ENCODE data around the gene IQSEC2. TPM values are rescaled to one million over a fixed set of nuclear protein-coding genes. Genes with fewer than 3 reads are reported as not detected.

Gene IQSEC2
- total RNA-seq, 2 donors from 2014 or later = 0.58 TPM; not detected in 1

DNA sequence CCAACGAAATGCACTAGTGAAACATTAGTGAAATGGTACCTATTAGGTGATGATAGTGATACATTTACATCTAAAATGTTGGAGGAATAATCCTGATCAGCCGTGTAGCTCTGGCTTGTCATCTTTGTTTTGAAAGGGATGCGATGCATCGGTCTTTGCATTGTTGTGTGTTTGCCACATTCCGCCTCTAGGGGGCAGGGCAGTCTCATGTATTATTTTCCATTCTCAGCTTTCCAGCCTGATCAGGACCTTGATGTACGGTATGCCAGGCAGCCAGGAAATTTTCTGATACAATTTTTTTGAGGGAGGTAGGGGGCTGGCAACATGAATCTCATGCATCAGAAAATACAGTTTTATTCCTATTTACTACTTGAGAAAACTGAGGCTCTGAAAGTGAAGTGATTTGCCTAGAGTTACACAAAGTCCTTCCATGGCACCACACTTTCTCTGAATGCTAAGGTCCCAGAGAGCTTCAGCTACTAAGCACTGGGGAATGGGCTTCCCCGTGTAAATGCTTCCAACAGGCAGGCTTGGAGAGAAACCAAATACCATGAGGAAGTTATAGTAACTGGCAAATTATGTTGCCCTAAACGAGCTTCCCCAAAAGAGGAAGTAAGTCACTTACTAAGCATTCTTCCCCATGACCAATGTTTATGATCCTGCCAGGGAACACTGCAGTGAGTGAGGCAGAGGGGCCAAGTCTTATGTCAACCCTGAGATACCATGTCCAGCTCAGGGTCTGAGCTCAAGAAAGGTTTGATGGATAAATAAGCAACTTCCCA, 31.8 kb upstream of the IQSEC2 start:
- ATAC-seq (peak; percentile 51 to 55), DNase-seq (ENCODE audit: low spot score in 2 of 2) (peak in 1 of 2 donors; percentile 57)
- Mint-ChIP-seq H3K36me3 (no peaks in the 10 kb centered on the region), H3K27ac (no peak overlapping the region), H3K9me3 (no peaks in the 10 kb centered on the region)

DNA sequence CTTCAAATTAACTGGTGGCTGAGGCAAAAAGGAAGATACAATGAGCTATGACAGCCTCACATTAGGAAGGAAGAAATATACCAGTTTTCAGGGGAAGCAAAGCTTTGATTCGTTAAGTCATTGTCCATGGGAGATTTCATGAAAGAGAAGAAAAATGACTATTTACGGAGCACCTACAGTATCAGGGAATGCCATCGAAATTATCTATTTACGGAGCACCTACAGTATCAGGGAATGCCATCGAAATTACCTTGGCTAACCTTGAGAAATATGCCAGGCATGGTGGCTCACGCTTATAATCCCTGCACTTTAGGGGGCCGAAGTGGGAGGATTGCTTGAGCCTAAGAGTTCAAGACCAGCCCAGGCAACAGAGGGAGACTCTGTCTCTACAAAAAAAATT, 28.5 kb upstream of the IQSEC2 start:
- Mint-ChIP-seq H3K9me3 (no peaks in the 10 kb centered on the region), H3K36me3 (no peaks in the 10 kb centered on the region), H3K27ac (no peak overlapping the region)
- no peak for DNase-seq (ENCODE audit: low spot score in 2 of 2)
- ATAC-seq = no peak

DNA sequence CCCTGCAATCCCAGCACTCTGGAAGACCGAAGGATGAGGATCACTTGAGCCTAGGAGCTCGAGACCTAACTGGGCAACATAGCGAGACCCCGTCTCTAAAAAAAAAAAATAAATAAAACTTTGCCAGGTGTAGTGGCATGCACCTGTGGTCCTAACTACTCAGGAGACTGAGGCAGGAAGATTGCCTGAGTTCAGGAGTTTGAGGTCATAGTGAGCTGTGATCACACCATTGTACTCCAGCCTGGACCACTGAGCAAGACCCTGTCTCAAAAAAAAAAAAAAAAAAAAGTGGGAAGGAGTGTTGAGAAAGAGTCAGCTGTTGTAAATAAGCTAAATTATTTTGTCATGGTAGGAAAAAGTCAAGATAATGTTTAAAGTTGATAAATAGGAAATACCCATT, 27.5 kb upstream of the IQSEC2 start:
- no peak for DNase-seq (ENCODE audit: low spot score in 2 of 2)
- no peaks in the 10 kb centered on the region for H3K36me3 Mint-ChIP-seq
- ATAC-seq = no peak
- H3K27ac Mint-ChIP-seq = no peak overlapping the region
- no peaks in the 10 kb centered on the region for H3K9me3 Mint-ChIP-seq

DNA sequence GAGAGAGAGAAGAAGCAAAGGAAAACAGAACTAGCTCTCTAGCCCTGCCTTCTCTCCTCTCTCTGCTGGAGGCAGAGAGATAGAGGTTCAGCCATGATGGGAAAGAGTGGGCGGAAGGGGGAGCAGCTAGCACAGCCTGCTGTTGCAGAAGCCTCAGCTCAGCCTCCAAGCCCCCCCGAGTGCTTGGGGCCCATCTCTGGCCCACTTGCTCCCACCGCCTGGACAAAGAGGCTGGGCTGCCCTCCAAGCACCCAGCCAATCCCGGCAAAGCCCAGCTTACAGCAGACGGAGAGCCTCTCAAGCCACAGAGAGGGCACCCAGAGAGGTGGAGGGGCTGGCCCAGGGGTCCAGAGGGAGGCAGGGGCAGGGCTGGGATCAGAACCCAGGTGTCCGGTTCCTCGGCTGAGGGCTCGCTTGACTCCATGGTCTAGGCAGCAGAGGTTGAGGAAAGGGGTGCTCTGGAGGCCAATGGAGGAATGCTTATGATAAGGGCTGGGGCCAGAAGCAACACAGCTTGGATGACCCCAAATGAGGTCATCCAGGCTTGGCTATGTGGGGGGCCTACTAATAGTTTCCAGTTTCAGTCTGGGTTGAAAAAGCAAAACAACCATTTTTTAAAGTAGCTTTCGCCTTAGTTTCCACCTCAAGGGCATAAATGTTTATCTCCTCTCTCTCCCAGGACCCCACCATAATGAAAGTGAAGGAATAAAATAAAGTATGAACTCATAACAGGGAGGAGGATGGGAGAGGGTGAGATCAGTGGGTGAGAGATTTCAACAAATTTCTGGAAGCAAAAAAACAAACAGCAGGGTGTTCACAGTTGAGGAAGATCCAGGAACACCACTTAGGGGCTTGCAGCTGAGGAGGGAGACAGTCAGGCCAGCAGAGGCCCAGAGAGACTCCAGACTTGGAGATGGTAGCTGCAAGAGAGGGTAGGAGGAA, 24.9 kb upstream of the IQSEC2 start:
- Mint-ChIP-seq H3K9me3 (no peaks in the 10 kb centered on the region), H3K36me3 (no peaks in the 10 kb centered on the region), H3K27ac (peak overlapping the region in 1 of 2 donors; percentile 41)
- DNase-seq (ENCODE audit: low spot score in 2 of 2) = no peak
- no peak for ATAC-seq

DNA sequence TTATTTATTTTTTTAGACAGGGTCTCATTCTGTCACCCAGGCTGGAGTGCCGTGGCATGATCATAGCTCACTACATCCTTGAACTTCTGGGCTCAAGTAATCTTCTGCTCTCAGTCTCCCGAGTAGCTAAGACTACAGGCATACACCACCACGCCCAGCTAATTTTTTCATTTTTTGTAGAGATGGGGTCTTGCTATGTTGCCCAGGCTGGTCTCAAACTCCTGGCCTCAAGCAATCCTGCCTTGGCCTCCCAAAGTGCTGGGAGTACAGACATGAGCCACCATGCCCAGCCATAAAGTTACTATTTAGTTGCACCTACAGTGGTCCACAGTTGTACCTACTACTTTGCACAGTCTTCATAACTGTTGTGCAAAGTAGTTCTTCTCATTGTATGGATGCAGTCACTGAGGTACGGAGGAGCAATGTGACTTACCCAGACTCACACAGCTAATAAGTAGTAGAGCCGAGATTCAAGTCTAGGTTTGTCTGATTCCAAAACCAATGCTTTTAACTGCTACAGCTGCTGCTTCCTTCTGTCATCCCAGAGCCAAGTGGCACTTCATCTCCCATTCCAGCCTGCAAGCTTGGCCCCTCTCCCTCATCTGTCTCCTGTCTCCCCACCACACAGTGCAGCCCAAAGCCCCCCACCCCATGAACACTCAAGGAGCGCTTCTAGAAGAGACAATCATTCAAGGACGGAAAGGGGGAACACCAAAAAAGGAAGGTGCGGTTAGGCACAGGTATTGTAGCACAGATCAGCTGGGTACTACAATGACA, 24.0 kb upstream of the IQSEC2 start:
- DNase-seq (ENCODE audit: low spot score in 2 of 2) = no peak
- no peaks in the 10 kb centered on the region for H3K9me3 Mint-ChIP-seq
- peak overlapping the region in 1 of 2 donors; percentile 41 for H3K27ac Mint-ChIP-seq

DNA sequence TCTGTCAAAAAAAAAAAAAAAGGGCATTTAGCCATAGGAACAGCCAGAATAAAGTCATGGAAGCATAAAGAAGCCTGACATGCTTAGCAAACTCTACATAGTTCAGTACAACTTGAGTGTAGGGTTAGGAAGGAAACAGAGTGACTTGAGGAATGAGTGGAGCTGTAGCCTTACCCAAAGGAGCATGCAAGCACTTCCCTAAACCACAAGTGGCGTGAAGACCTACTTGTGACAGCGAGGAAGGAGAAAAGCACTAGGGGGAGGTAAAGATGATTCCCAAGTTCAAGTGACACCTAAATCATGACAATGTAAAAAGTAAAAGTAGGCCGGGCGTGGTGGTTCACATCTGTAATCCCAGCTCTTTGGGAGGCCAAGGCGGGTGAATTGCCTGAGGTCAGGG, 21.8 kb upstream of the IQSEC2 start:
- H3K27ac Mint-ChIP-seq = no peak overlapping the region
- no peaks in the 10 kb centered on the region for H3K36me3 Mint-ChIP-seq

More for the DNA sequence above, 24.0 kb upstream of the IQSEC2 start:
- H3K36me3 Mint-ChIP-seq = no peaks in the 10 kb centered on the region
- no peak for ATAC-seq

DNA sequence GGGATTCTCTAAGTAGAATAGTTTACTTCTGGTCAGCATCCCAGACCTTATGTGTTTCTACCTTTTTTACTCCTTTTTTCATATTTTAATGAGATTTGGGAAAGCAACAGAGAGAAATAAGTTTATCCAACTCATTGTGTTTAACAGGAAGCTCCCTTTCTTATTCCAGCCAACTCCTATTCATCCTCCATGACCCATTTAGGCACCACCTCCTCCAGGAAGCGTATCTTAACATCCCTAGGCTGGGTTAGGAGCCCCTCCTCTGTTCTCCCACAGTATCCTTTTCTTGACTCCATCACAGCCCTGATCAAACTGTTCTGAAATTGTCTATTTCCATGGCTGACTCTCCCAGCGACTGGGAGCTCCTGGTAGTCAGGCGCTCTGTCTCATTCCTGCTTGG, 18.8 kb upstream of the IQSEC2 start:
- ATAC-seq (no peak), DNase-seq (ENCODE audit: low spot score in 2 of 2) (no peak)
- H3K27ac Mint-ChIP-seq = no peak overlapping the region
- H3K9me3 Mint-ChIP-seq = no peaks in the 10 kb centered on the region
- no peaks in the 10 kb centered on the region for H3K36me3 Mint-ChIP-seq

More for the DNA sequence above, 21.8 kb upstream of the IQSEC2 start:
- DNase-seq (ENCODE audit: low spot score in 2 of 2) (no peak), ATAC-seq (no peak)
- no peaks in the 10 kb centered on the region for H3K9me3 Mint-ChIP-seq

DNA sequence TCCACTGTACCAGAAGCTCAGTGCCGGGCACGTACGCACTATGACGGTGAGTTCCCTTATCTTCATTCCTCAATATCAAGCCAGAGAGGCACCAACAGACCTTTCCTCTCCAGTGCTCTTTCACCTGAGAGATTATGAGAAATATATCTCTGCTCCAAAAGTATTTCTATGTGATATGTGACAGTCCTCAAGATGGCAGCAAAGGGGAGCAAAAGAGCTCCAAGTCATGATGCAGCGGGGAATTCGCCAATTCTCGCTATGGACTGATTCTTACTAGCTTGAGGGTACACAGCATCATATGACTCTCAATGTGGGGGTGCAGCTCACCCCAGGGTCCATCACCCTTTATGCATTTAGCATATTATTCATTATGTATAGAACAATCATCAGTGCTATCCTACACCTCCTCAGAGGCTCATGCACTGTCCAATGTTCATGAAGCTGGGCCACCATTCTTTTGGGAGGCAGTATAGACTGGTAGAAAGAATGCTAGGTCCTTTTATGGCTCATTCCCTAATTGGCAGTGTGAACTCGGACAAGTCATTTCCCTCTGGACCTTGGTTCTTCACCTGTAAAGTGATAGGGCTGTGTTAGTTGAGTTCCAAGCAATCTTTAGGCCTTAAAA, 12.8 kb upstream of the IQSEC2 start:
- ATAC-seq (no peak), DNase-seq (ENCODE audit: low spot score in 2 of 2) (no peak)
- H3K36me3 Mint-ChIP-seq = no peaks in the 10 kb centered on the region
- no peak overlapping the region for H3K27ac Mint-ChIP-seq
- H3K9me3 Mint-ChIP-seq = no peaks in the 10 kb centered on the region

DNA sequence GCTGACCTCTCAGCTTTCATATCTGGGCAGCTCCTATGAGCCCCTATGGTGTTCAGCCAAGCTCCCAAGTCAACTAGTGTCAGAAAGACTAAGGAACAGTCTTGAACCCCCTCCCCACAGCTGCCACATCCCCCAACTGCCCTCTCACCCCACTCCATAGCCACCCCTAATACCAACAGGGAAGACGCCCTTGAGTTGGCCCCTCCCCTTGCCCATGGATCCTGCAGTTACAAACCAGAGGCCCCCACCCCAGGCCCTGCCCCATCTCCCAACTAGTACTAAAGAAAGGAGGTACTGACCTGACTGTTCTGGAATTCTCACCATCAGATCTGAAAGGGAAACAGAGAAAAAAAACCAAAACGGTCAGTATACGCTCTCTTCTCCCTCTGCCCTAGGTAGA, 10.2 kb upstream of the IQSEC2 start:
- no peak overlapping the region for H3K27ac Mint-ChIP-seq
- DNase-seq (ENCODE audit: low spot score in 2 of 2) (no peak), ATAC-seq (no peak)
- H3K9me3 Mint-ChIP-seq = no peaks in the 10 kb centered on the region
- no peaks in the 10 kb centered on the region for H3K36me3 Mint-ChIP-seq

DNA sequence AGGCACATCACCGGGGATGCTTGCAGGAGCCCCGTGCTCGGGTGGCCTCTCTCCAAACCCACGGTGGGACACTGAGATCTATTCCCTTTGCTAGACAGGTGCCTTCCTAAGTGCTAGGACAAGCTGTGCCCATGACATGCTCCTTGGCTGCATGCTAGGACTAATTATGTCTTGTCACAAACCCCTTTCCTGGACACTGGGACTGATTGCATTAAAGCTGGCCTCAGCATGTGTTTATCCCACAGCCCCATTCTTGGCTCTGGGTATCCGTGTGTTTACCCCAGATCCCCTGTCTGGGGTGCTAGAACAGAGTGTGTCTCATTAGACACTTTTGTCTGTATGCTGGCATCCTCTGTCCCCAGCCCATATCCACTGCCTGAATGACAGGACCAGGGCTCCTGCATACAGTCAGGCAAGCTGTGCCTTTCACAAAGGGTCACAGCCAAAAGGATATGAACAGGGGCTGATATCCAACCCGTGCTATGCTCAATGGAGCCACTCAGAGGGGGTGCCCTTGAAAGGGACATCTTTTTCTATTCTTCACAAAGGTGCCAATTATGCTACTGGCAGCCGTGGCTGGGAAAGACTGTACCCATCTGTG, 9.2 kb upstream of the IQSEC2 start:
- Mint-ChIP-seq H3K9me3 (no peaks in the 10 kb centered on the region), H3K27ac (no peak overlapping the region), H3K36me3 (no peaks in the 10 kb centered on the region)
- no peak for ATAC-seq
- no peak for DNase-seq (ENCODE audit: low spot score in 2 of 2)

DNA sequence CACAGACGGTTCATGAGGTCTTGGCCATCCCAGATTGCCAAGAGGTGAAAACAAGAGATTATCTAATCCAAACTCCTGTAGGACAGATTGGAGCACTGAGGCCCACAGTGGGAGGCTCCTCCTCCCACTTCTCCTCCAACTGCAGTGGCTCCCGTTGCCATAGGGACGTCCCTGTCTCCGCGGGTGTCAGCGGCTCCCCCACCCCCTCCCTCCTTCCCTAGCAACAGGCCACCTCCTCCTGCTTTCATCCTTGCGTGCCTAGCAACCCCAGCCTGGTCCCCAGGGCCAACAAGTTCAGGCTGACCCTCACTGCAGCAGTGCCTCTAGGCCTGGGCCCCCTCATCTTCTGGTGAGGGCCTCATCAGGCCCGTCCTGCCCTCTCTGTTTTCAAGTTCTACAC, 6.8 kb upstream of the IQSEC2 start:
- ATAC-seq (peak; percentile 5 to 45), DNase-seq (ENCODE audit: low spot score in 2 of 2) (no peak)
- H3K27ac Mint-ChIP-seq = peak overlapping the region in 1 of 2 donors; percentile 56
- no peaks in the 10 kb centered on the region for H3K36me3 Mint-ChIP-seq
- no peaks in the 10 kb centered on the region for H3K9me3 Mint-ChIP-seq

DNA sequence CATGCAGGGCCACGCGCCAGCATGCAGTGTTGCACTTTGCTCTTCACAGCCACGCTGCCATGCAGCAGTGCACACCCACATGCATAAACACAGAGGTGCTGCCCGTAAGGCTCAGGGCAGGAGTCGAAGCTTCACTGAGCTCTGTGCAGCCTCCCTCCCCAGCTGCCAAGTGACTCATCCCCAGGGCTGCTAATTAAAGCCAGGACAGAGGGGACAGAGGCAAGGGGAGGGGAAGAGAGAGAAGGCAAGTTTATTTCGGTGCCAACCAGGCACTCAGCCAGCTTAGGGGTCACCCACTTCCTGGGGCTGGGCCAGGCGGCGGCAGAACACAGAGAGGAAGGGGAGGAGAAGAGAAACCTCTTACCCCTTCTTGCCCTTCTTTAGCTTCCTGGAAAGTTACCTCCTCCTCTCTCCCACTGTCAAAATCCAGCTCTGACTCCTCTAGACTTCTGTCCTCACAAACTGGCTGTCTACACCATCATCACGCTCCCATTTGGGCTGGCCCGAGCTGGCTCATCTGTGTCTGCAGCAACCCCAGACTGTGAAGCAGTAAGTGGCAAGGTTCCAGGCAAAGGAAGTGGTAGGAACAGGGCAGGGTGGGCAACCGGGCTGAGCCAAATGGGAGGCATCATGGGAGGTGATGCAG, 6.2 kb upstream of the IQSEC2 start:
- DNase-seq (ENCODE audit: low spot score in 2 of 2) (no peak), ATAC-seq (peak; percentile 71 to 77)
- peak overlapping the region in 1 of 2 donors; percentile 56 for H3K27ac Mint-ChIP-seq
- no peaks in the 10 kb centered on the region for H3K36me3 Mint-ChIP-seq
- H3K9me3 Mint-ChIP-seq = no peaks in the 10 kb centered on the region

DNA sequence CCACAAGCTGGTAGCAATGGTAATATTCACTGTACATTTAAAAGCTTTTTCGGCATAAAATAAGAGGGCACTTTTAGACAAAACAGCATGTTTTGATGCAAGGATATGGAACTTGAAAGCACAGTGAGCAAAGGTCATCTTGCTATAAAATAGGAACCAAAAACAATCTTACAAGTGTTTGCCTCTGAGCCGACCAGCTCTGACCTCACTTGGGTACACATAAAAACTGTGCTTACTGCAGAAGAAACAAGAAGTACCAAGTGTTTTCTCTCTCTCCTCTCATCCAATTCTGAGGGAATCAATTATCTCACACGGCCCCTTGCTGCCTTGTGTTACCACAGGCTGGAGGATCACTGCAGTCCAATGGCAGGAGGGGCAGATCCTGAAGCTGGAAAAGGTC, 4.8 kb upstream of the IQSEC2 start:
- ATAC-seq (no peak), DNase-seq (ENCODE audit: low spot score in 2 of 2) (no peak)

DNA sequence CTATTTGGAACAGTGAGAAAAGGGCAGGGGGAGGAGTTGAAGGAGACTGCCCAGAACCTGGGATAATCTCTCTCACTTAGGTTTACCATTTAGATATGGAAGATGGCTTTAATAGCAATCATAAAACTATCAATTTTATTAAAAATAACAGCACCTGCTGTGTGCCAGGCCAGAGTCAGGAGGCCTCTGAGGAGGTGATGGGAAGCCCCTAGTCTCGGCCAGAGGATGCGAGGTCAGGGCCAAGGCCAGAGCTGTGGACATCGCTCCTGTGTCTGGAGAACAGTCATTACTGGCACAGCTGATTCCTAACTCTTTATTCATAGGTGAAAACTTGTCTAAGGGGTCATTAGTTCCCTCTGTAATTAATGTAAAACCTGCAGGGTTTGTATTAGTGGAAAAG, 4.2 kb upstream of the IQSEC2 start:
- H3K36me3 Mint-ChIP-seq = no peaks in the 10 kb centered on the region
- DNase-seq (ENCODE audit: low spot score in 2 of 2) (no peak), ATAC-seq (no peak)
- H3K9me3 Mint-ChIP-seq = no peaks in the 10 kb centered on the region
- H3K27ac Mint-ChIP-seq = no peak overlapping the region

More for the DNA sequence above, 4.8 kb upstream of the IQSEC2 start:
- H3K36me3 Mint-ChIP-seq = no peaks in the 10 kb centered on the region
- no peak overlapping the region for H3K27ac Mint-ChIP-seq
- no peaks in the 10 kb centered on the region for H3K9me3 Mint-ChIP-seq

DNA sequence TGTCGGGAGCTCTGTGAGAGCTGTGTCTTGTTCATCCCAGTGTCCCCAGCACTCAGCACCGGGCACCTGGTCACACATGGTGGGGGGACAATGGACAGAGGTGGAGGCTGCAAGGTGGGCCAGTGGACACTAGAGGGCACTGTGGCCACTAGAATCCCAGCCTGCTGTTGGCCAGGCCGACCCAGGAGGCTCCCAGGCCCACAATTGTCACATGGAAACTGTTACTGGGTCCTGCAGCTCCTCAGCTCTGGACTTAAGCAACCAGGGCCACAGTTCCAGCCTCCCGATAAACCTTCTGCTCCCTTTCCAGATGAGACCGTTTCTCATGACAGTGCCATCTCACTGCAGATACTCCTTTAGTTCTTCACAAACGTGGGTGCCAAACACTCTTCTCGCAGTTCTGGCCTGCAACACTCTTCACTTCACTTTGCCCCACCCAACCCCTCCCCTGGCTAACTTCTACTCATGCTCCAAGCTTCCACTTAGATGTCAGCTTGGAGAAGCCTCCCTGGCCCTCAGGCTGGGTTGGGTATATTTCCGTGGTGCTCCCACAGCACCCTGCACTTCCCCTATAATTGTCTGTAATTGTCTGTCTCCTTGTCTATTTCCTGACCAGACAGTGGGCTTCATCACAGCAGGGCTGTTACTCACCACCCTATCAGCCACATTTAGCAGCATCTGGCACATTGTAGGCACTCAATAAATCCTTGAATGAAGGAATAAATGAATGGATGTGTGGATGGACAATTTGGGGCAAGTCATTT, 3.5 kb upstream of the IQSEC2 start:
- DNase-seq (ENCODE audit: low spot score in 2 of 2) (peak in 1 of 2 donors; percentile 56), ATAC-seq (peak; percentile 59 to 71)
- Mint-ChIP-seq H3K9me3 (no peaks in the 10 kb centered on the region), H3K36me3 (no peaks in the 10 kb centered on the region), H3K27ac (no peak overlapping the region)

All from activated naive CD4-positive, alpha-beta T cell treated with anti-CD3 and anti-CD28 coated beads, Interleukin-2, amount 50 U/mL, for 72 hours (primary cell).